HEK293 (cell line): ENCODE results near the gene TMEM198.

Experiments
- HOXA7 ChIP-seq: sonication (generic); formaldehyde crosslinking; IDR thresholded peaks from 2 replicates; pipeline ENCODE4 v1.8.1; 2022; ENCODE audit warnings: missing genetic modification reagents, borderline replicate concordance
- IKZF3 ChIP-seq: fragments of 450-650 bp; IDR thresholded peaks from 2 replicates; pipeline ENCODE4 v1.5.0; 2018; ENCODE audit warnings: missing biosample characterization, mild to moderate bottlenecking, missing genetic modification characterization, moderate library complexity
- SCRT2 ChIP-seq: fragments of 450-650 bp; formaldehyde crosslinking; IDR thresholded peaks from 2 replicates; pipeline ENCODE4 v1.5.1; 2016; ENCODE audit warnings: missing biosample characterization, missing genetic modification characterization
- SP2 ChIP-seq: fragments of 450-650 bp; formaldehyde crosslinking; IDR thresholded peaks from 2 replicates; pipeline ENCODE4 v1.5.1; 2016; ENCODE audit warnings: missing biosample characterization, missing genetic modification characterization
- SP7 ChIP-seq: fragments of 450-650 bp; formaldehyde crosslinking; IDR thresholded peaks from 2 replicates; pipeline ENCODE4 v1.5.1; 2016; ENCODE audit warnings: missing biosample characterization, missing genetic modification characterization
- TCF7L2 ChIP-seq: IDR thresholded peaks from 2 replicates; pipeline ENCODE4 v1.6.1; 2011; ENCODE audit warnings: low read depth, mild to moderate bottlenecking, inconsistent platforms, low read length, moderate library complexity, borderline replicate concordance
- ZFHX2 ChIP-seq: fragments of 450-650 bp; formaldehyde crosslinking; conservative IDR thresholded peaks from 2 replicates; pipeline ENCODE4 v1.5.1; 2016; ENCODE audit warnings: missing biosample characterization, missing genetic modification characterization
- ZNF214 ChIP-seq: fragments of 450-650 bp; formaldehyde crosslinking; IDR thresholded peaks from 2 replicates; pipeline ENCODE4 v1.5.1; 2017; ENCODE audit warnings: missing biosample characterization, mild to moderate bottlenecking, missing genetic modification characterization, borderline replicate concordance
- ZNF280C ChIP-seq: fragments of 450-650 bp; formaldehyde crosslinking; IDR thresholded peaks from 2 replicates; pipeline ENCODE4 v1.5.1; 2016; ENCODE audit warnings: missing biosample characterization, missing genetic modification characterization
- ZNF335 ChIP-seq: fragments of 450-650 bp; formaldehyde crosslinking; conservative IDR thresholded peaks from 2 replicates; pipeline ENCODE4 v1.5.1; 2016; ENCODE audit warnings: missing biosample characterization, missing genetic modification characterization
- ZNF398 ChIP-seq: fragments of 450-650 bp; formaldehyde crosslinking; IDR thresholded peaks from 2 replicates; pipeline ENCODE4 v1.5.1; 2017; ENCODE audit warnings: missing biosample characterization, missing genetic modification characterization
- ZNF518A ChIP-seq: fragments of 450-650 bp; formaldehyde crosslinking; conservative IDR thresholded peaks from 2 replicates; pipeline ENCODE4 v1.5.1; 2016; ENCODE audit warnings: low read depth, missing biosample characterization, missing genetic modification characterization
- ZNF549 ChIP-seq: fragments of 450-650 bp; IDR thresholded peaks from 2 replicates; pipeline ENCODE4 v1.5.1; 2018; ENCODE audit warnings: missing biosample characterization, missing genetic modification characterization, mild to moderate bottlenecking, inconsistent platforms, moderate library complexity
- ZNF560 ChIP-seq: fragments of 450-650 bp; formaldehyde crosslinking; IDR thresholded peaks from 2 replicates; pipeline ENCODE4 v1.5.1; 2017; ENCODE audit warnings: missing biosample characterization, missing genetic modification characterization, borderline replicate concordance
- ZNF571 ChIP-seq: fragments of 450-650 bp; formaldehyde crosslinking; IDR thresholded peaks from 2 replicates; pipeline ENCODE4 v1.5.0; 2017; ENCODE audit warnings: missing biosample characterization, missing genetic modification characterization
- ZNF701 ChIP-seq: fragments of 450-650 bp; formaldehyde crosslinking; IDR thresholded peaks from 2 replicates; pipeline ENCODE4 v1.5.1; 2016; ENCODE audit warnings: missing biosample characterization, missing genetic modification characterization
- ZNF837 ChIP-seq: fragments of 450-650 bp; formaldehyde crosslinking; IDR thresholded peaks from 2 replicates; pipeline ENCODE4 v1.5.1; 2016; ENCODE audit warnings: missing biosample characterization, missing genetic modification characterization

TMEM198 gene

GRCh38 chr2:219508971-219509779 is 34.7 kb upstream of the TMEM198 start (continued):
- TF ChIP-seq ZNF280C (tag by site-specific recombination), result no peak
- no peak for TF ChIP-seq HOXA7 (CRISPR knock-in tag)
- no peak for TF ChIP-seq TCF7L2
- TF ChIP-seq SP7, result peak; percentile 49
- 0 out of 2 replicates have a peak, but pooled peaks have one; percentile 18 for TF ChIP-seq ZNF335 (tag by site-specific recombination)
- TF ChIP-seq ZNF214 (tag by site-specific recombination), result no peak
- no peak for TF ChIP-seq IKZF3 (tag by site-specific recombination)
- no peak for TF ChIP-seq ZNF701 (tag by site-specific recombination)
- no peak for TF ChIP-seq ZNF571 (tag by site-specific recombination)
- TF ChIP-seq ZNF837, result no peak
- TF ChIP-seq ZFHX2 (tag by site-specific recombination), result peak; percentile 63; the same call in 1 of the 2 replicates
- no peak for TF ChIP-seq ZNF549 (tag by site-specific recombination)
- TF ChIP-seq ZNF560 (tag by site-specific recombination), result no peak
- TF ChIP-seq SP2 (tag by site-specific recombination), result no peak
- peak; percentile 58 for TF ChIP-seq ZNF398 (tag by site-specific recombination)
- TF ChIP-seq ZNF518A (tag by site-specific recombination), result no peak
- TF ChIP-seq SCRT2 (tag by site-specific recombination), result no peak
